PC-9 (cell line): ENCODE measurements around the gene MRPL40. TPM values are rescaled to one million over a fixed set of nuclear protein-coding genes. Genes with fewer than 3 reads are reported as not detected.

Experiments used
- BruUV-seq: library from RNA; stranded (reverse); fragments of 400-500 nt; replicated peaks from 2 replicates; lab custom pipeline; 2021; lab: Mats Ljungman, UMichigan
- CTCF ChIA-PET: fragments of 300-600 bp; sonication (Branson Sonifier 250); formaldehyde crosslinking; loops from one replicate; lab custom pipeline; 2022; ENCODE audit warnings: antibody characterized with exemption; lab: Charles Lee
- POLR2A ChIA-PET: fragments of 300-600 bp; sonication (Branson Sonifier 250); formaldehyde crosslinking; loops from one replicate; lab custom pipeline; 2022; ENCODE audit warnings: antibody characterized with exemption; ENCODE audit not compliant: unreplicated experiment; lab: Charles Lee
- DNase-seq, 2 experiments: peaks; one replicate each; pipeline versions ENCODE4 v3.0.0 to v3.0.0-alpha.2; 2015 to 2022; ENCODE audit warnings: mixed read lengths in 1 of 2
- H2AFZ ChIP-seq: fragments of 200-600 bp; sonication (generic); 2 replicates; pipeline ENCODE4 v1.8.1; 2017; ENCODE audit warnings: antibody characterized with exemption
- H3F3A ChIP-seq: fragments of 200-600 bp; sonication (generic); 2 replicates; pipeline ENCODE4 v1.8.1; 2017; ENCODE audit warnings: antibody characterized with exemption, mild to moderate bottlenecking, low read depth; ENCODE audit not compliant: insufficient read depth
- H3K27ac ChIP-seq: fragments of 200-600 bp; sonication (generic); 2 replicates; pipeline ENCODE4 v1.6.1; 2016; ENCODE audit warnings: mixed run types
- H3K27me3 ChIP-seq: fragments of 200-600 bp; sonication (generic); 2 replicates; pipeline ENCODE4 v1.6.1; 2016; ENCODE audit warnings: low read depth, mixed run types; ENCODE audit not compliant: insufficient read depth
- H3K36me3 ChIP-seq: fragments of 200-600 bp; sonication (generic); 2 replicates; pipeline ENCODE4 v1.6.1; 2016; ENCODE audit warnings: low read depth, mixed run types
- H3K4me1 ChIP-seq: fragments of 200-600 bp; sonication (generic); replicated peaks from 2 replicates; pipeline ENCODE4 v1.6.1; 2016; ENCODE audit warnings: mixed run types; ENCODE audit not compliant: insufficient read depth
- H3K4me2 ChIP-seq: fragments of 200-600 bp; sonication (generic); 2 replicates; pipeline ENCODE4 v1.6.1; 2017; ENCODE audit warnings: mixed run types
- H3K4me3 ChIP-seq: fragments of 200-600 bp; sonication (generic); 2 replicates; pipeline ENCODE4 v1.6.1; 2016; ENCODE audit warnings: mixed run types
- H3K79me2 ChIP-seq: fragments of 200-600 bp; sonication (generic); 2 replicates; pipeline ENCODE4 v1.6.1; 2017; ENCODE audit warnings: low read depth, mixed run types
- H3K9me2 ChIP-seq: fragments of 200-600 bp; sonication (generic); 2 replicates; pipeline ENCODE4 v1.8.1; 2017; ENCODE audit warnings: mild to moderate bottlenecking; ENCODE audit not compliant: insufficient read depth
- H3K9me3 ChIP-seq: fragments of 200-600 bp; sonication (generic); 2 replicates; pipeline ENCODE4 v1.8.1; 2016; ENCODE audit warnings: low read depth; ENCODE audit not compliant: insufficient read depth
- H4K20me1 ChIP-seq: fragments of 200-600 bp; sonication (generic); 2 replicates; pipeline ENCODE4 v1.8.1; 2017; ENCODE audit not compliant: insufficient read depth
- EZH2 ChIP-seq: fragments of 200-600 bp; sonication (generic); IDR thresholded peaks from 2 replicates; pipeline ENCODE4 v1.8.0; 2017; ENCODE audit warnings: antibody characterized with exemption, low read depth
- intact Hi-C: fragments of 100-400 bp; cut with micrococcal nuclease; formaldehyde crosslinking; loops from one replicate; pipeline ENCODE4 v1.10.0; 2022; ENCODE audit not compliant: unreplicated experiment
- total RNA-seq: library from RNA; stranded (reverse); gene quantifications from 2 replicates; pipeline ENCODE4 v1.2.3, GENCODE V29; 2021
- TF ChIP-seq, protein P1 (sequence below): fragments of 200-600 bp; sonication (generic); conservative IDR thresholded peaks from 2 replicates; pipeline ENCODE4 v1.6.1; 2017; ENCODE audit warnings: mixed run types, antibody characterized with exemption, mild to moderate bottlenecking, moderate library complexity

MRPL40 gene
- total RNA-seq, 1 experiment from 2014 or later, result 25.1 TPM

- Histone ChIP-seq H3F3A (no peaks in the 10 kb centered on the region), H3K79me2 (peaks cover 47% of the 10 kb centered on the region), H3K36me3 (no peaks in the 10 kb centered on the region), H3K4me1 (no peaks in the 10 kb centered on the region), H2AFZ (no peak overlapping the region), H3K27ac (no peak overlapping the region), H3K27me3 (no peaks in the 10 kb centered on the region), H3K9me2 (no peaks in the 10 kb centered on the region), H3K9me3 (no peaks in the 10 kb centered on the region), H4K20me1 (peaks cover 1% of the 10 kb centered on the region), H3K4me2 (no peak overlapping the region), H3K4me3 (no peak overlapping the region)
- POLR2A ChIA-PET, result no interaction called here
- intact Hi-C loops, result no loop called here
- no peak for DNase-seq
- BruUV-seq, result no TSS peak
- CTCF ChIA-PET, result no interaction called here
- TF ChIP-seq, protein P1, sequence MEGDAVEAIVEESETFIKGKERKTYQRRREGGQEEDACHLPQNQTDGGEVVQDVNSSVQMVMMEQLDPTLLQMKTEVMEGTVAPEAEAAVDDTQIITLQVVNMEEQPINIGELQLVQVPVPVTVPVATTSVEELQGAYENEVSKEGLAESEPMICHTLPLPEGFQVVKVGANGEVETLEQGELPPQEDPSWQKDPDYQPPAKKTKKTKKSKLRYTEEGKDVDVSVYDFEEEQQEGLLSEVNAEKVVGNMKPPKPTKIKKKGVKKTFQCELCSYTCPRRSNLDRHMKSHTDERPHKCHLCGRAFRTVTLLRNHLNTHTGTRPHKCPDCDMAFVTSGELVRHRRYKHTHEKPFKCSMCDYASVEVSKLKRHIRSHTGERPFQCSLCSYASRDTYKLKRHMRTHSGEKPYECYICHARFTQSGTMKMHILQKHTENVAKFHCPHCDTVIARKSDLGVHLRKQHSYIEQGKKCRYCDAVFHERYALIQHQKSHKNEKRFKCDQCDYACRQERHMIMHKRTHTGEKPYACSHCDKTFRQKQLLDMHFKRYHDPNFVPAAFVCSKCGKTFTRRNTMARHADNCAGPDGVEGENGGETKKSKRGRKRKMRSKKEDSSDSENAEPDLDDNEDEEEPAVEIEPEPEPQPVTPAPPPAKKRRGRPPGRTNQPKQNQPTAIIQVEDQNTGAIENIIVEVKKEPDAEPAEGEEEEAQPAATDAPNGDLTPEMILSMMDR, result no peak
- TF ChIP-seq EZH2, result no peak
Measured at GRCh38 chr22:19419086-19419463, 13.3 kb upstream of the MRPL40 start.

GRCh38 chr22:19419464-19420178 is 12.7 kb upstream of the MRPL40 start:
- Histone ChIP-seq H3K36me3 (no peaks in the 10 kb centered on the region), H3F3A (no peaks in the 10 kb centered on the region), H3K79me2 (peaks cover 51% of the 10 kb centered on the region), H3K9me3 (no peaks in the 10 kb centered on the region), H3K4me2 (no peak overlapping the region), H3K27ac (no peak overlapping the region), H3K4me1 (no peaks in the 10 kb centered on the region), H2AFZ (no peak overlapping the region), H3K27me3 (no peaks in the 10 kb centered on the region), H3K4me3 (no peak overlapping the region), H3K9me2 (no peaks in the 10 kb centered on the region), H4K20me1 (no peaks in the 10 kb centered on the region; the same call in 1 of the 2 replicates)
- no peak for DNase-seq
- no TSS peak for BruUV-seq
- ChIA-PET CTCF (no interaction called here), POLR2A (no interaction called here)
- intact Hi-C loops, result no loop called here
- TF ChIP-seq EZH2, result no peak
- TF ChIP-seq, protein P1, result no peak

DNA sequence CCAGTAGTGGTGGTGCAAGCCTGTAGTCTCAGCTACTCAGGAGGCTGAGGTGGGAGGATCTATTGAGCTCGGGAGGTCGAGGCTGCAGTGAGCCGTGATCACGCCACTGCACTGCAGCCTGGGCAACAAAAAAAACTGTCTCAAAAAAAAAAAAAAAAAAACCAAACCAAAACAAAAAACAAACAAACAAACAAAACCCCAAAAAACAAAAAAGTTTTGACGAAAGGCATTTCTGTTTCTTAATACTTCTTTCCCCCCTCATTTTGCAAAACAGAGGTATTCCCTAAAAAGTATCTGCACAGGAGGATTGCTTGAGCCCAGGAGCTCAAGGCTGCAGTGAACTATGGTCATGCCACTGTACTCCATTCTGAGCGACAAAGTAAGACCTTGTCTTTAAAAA is 12.0 kb upstream of the MRPL40 start:
- H3K4me3 ChIP-seq, result no peak overlapping the region
- intact Hi-C loops, result no loop called here
- H3K4me1 ChIP-seq, result no peaks in the 10 kb centered on the region
- POLR2A ChIA-PET, result no interaction called here
- peaks cover 55% of the 10 kb centered on the region for H3K79me2 ChIP-seq
- H3K27ac ChIP-seq, result no peak overlapping the region
- no peak for TF ChIP-seq EZH2
- TF ChIP-seq, protein P1, result no peak
- CTCF ChIA-PET, result no interaction called here
- no peaks in the 10 kb centered on the region for H3K36me3 ChIP-seq
- no TSS peak for BruUV-seq
- DNase-seq, result no peak
- H3F3A ChIP-seq, result no peaks in the 10 kb centered on the region
- H3K27me3 ChIP-seq, result no peaks in the 10 kb centered on the region
- H3K9me2 ChIP-seq, result no peaks in the 10 kb centered on the region
- no peak overlapping the region for H3K4me2 ChIP-seq
- no peak overlapping the region for H2AFZ ChIP-seq
- H3K9me3 ChIP-seq, result no peaks in the 10 kb centered on the region
- H4K20me1 ChIP-seq, result no peaks in the 10 kb centered on the region; the same call in 1 of the 2 replicates
